Stimulated activated CD4-positive, alpha-beta T cell treated with anti-CD3 and anti-CD28 coated beads, Interleukin-4, amount 100 ng/mL, for 24 hours (primary cell): Measurements from ENCODE around the gene GPATCH2L.

Source experiments
- DNase-seq: peaks from one replicate; pipeline ENCODE4 v3.0.0-alpha.2; 2020

Gene GPATCH2L

DNA sequence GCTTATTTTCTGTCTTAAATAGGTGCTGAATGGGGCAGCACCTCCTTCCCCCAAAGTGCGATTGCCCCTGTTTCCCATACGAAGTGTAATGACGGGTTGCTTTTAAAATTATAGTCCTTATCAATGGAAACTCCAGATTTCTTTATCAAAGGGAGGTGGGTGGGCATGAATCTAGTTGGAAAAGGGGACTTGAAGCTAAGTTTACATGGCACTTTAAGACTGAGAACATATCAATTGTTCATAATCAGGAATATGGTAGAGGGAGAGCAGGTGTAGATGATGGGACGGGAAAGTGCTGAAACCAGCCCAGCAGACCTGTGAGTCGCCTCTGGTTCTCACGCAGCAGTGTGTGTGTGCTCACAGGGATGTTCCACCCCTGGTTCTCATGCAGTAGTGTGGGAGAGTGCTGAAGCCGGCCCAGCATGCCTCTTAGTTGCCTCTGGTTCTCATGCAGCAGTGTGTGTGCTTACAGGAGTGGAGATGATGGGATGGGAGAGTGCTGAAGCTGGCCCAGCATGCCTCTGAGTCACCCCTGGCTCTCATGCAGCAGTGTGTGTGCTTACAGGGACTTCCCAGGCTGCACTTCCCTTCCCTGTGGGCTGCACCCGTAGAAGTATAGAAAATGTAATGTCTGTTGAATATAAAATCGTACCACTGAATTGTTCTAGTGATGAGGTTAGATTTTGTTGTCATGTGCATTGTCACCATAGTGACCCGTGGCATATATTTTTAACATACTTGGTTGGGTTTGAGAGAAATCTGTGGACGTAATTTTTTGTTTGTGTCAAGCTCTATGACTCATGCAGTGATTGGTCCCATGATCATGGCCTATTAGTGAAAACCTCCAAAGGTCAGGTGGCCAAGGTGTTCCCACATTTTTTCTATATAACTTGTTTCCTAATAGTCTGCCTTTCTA lies 51.6 kb downstream of the GPATCH2L start:
- DNase-seq, result no peak

DNA sequence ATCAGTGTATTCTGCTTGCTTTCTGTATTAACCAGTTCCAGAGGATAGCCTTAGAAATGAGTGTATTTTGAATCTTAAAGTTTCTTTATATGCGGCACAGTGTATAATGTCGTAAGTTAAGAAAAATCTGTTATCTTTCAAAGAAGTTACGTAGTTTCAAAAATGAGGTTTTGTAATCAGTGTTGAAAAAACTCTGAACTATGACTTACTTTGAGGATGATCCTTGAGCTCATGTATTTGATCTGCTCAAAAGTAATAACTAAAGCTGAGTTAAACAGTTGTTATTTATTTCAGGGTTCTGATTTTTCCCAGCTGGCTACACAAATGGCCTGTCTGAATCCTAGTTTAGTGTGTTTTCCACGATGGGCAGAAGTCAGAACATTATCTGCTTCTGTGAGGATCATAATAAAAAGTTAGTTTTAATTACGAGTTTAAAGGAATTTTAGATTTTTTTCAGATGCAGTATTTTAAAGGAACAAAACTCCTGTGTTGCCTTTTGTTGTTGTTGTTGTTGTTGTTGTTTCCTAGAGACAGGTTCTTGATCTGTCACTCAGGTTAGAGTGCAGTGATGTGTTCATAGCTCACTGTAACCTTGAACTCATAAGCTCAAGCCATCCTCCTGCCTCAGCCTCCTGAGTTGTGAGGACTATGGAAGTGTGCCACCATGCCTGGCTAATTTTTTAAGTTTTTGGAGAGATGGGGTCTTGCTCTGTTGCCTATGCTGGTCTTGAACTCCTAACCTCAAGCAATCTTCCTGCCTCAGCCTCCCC lies 52.9 kb downstream of the GPATCH2L start:
- DNase-seq, result no peak

DNA sequence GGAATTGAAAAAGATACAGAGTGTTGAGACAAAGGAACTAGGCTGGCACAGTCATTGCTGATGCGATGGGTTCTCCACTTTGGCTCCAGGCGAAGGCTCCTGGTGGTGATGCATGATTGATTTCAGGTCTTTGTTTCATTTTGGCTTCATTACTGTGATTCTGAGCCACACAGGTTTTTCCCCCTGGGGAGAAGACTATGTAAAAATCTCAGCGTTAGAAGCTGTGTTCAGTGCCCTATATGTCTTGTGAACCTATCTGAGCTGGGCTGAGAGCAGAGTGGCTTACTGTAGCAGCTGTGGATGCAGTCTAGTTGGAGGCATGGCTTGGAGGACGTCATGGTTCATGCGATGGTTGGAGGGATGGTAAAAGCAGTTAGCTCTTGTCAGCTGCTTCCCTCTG lies 54.0 kb downstream of the GPATCH2L start:
- no peak for DNase-seq

DNA sequence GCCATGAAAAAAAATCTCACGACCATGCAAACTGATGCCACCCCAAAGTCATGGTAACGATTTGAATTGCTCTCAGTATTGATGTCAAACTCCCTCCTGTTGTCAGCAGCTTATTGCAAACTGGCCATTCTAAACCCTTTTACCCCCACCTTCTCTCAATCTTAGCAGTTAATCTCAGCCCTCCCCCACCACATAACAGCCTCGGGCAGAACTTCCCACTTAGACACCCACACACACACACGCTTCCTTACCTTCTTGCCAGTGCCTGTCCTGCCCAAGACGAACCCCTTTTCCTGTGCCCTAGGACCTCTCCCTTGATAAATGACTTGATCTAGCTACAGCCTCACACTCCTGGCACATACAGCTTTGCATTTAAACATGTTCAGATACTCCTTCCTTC lies 56.6 kb downstream of the GPATCH2L start:
- DNase-seq, result no peak

DNA sequence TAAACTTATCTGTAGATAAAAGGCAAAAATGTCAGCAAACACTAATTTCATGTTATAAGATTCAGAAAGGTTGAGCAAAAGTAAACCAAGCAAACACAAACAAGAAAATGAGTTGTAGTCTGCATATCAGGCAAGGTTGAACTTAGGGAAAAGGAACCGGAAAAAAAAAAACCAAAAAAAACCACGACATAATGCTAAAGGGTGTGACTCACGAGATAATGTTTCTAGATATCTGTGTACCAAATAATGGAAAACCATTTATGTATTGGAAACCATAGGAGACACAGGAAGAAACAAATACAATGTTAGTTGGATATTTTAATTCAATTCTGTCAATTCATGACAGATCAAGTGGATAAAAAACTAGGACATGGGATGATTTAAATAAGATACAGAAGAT lies 60.5 kb downstream of the GPATCH2L start:
- DNase-seq, result no peak

DNA sequence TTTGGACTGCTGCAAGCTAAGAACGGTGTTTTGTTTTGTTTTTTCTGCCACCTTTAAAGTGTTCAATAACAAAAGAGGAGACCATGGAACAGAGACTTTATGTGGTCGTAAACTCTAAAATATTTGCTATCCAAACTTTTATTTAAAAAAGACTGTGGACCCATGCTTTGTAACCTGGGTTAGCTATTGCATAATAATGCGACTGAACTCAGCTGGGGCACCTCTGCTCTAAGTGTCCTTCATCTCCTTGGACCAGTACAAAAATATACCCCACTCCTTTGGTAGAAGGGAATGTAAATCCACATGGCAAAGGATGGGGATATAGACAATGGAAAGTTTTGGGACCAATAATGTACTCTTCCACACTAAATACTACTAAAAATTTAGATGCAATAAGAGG lies 65.5 kb downstream of the GPATCH2L start:
- no peak for DNase-seq

DNA sequence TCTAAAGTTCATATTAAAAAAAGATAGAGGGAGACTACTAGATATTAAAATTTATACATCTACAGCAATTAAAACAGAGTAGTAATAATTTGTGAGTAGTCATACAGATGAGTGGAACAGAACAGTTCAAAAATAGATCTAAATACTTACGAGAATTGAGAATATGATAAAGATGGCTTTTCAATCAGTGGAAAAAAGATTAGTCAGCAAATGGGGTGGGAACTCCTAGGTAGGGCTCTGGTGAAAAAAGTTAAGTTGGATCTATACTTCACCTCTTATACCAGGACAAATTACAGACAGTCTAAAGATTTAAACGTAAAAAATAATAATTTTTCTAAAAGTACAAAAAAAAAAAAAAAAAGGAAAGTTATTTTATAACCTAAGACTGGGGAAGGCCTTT lies 66.9 kb downstream of the GPATCH2L start:
- no peak for DNase-seq

DNA sequence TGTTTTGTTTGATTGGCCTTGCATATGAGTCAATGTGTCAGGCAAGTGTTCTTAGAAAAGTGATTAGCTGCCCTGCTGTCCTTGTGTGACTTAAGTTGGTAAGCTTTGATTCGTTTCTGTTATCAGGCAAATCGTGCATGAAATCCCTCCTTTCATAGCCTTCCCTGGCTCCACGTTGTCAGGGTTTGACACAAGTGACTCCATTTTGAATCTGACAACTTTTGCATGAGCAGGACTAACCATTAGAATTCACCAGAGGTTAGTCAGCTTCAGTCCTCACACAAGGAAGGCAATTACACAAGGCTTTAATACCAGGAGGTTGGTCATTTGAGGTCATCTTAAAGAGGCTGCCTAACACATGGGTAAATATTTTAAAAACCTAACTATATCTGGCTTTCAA lies 68.2 kb downstream of the GPATCH2L start:
- DNase-seq, result no peak

DNA sequence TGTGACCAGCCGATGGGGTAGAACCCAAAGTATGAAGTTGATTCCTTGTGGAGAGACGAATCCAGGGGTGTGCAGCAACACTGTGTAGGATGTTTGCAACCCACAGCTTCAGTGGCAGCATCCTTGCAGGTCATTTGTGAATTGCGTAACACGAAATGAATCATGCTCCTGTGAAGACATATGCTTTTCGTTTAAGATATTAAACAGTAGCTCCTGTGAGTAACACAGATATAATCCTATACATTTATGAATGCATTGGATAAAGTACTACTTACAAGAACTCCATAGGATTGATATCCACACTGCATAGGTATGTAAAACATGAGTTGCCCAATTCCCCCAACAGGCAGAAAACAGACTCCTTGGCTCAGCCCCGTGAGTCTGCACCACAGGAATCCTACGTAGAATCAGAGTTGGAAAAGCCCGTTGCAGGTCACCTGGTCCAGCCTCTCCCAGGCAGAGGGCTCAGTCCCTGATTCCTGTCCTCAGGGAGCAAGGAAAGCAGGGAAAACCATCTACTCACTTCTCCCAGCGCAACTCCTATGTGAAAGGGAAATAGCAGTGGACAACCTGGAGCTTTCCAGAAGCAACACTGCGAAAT lies 75.8 kb downstream of the GPATCH2L start:
- DNase-seq, result no peak

DNA sequence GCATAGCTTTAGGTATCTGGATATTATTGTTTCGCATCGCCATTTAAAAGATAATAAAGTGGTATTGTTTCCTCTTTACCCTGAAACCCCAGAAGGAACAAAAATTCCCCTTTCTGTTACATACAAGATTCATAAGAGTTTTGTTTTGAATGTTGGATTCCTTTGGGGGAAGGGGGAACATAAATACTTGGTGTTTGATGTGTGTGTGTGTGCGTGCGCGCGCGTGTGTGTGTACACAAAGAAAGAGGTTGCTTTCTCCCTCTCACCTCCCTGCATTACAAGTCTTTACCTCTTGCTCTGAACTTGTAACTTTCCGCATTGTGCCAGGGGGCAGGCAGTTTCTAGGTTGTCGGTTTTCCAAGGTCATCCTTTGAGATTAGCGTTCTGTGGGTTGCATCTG lies 76.4 kb downstream of the GPATCH2L start:
- DNase-seq, result no peak

DNA sequence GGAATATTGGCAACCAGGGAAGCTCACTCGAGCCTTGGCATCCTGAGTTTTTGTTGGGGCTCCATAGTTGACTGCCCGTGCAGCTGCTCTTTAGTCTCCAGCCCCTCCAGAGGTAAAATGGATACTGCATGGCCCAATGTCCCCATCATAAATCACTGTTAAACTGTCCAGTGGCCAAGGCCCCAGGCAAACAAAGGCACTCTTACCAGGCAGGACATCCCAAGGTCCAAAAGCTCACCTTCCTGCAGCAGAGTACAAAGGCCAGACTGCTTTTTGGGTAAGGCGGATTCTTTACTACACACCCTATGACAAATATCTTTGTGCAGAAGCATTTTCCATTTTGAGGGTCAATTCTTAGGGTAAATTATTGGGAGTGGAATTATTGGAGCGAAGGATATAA lies 81.1 kb downstream of the GPATCH2L start:
- DNase-seq, result no peak

DNA sequence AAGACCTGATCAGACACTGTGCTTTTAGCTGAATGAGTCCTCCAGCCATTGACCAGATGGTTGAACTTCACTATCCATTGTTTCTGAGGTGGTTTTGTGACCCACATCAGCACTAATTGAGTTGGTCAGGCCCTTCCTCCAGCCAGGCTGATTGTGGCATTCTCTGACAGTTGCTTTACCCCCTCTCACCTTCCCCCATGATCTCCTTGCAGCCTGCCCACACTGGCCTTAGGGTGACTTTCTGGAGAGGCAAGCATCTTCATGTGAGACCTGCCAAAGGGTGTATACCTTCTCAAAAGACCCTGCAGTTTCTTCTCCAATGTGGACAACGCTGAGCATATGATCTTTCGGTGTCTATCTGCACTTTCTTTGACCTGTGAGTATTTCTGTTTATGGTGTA lies 83.9 kb downstream of the GPATCH2L start:
- no peak for DNase-seq

DNA sequence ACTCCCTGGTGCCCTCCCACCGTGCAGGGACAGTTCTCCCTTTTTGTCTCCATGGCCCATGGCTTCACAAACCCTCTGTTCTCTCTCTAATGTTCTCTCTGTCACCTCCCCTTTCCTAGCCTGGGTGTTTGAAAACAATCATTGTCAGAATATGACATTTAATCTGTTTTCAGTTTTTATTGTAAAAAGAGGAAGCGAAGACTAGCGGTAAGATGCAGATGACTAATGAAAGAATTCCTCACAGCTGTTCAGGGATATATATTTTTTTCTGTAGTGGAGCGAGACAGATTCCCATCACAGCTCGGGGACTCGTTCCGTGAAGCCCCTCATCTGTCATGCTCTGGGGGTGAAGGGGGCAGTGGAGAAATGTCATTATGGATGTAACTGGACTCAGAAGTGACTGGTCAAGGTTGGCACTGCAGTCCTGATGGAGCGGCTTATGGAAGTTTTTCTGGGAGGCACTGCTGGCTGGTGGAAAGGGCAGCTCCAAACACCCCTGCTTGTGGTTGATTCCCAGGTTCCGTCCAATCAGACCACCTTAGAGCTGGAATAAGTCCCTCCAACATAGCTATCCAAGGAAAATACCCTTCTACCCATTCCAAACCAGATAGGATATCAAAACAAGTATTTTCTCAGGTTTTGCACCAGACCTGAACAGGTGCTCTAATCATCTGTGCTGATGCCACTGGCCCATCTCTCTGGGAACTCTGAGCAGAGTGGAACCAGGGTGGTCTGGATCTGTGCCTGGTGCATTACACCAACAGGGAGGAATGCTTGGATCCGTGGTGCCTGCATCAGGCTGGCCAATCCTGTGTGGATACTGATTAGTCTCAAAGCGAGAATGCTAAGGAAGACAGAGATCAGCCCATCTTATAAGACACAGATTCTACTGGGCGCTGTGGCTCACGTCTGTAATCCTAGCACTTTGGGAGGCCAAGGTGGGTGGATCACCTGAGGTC lies 84.7 kb downstream of the GPATCH2L start:
- DNase-seq, result no peak

DNA sequence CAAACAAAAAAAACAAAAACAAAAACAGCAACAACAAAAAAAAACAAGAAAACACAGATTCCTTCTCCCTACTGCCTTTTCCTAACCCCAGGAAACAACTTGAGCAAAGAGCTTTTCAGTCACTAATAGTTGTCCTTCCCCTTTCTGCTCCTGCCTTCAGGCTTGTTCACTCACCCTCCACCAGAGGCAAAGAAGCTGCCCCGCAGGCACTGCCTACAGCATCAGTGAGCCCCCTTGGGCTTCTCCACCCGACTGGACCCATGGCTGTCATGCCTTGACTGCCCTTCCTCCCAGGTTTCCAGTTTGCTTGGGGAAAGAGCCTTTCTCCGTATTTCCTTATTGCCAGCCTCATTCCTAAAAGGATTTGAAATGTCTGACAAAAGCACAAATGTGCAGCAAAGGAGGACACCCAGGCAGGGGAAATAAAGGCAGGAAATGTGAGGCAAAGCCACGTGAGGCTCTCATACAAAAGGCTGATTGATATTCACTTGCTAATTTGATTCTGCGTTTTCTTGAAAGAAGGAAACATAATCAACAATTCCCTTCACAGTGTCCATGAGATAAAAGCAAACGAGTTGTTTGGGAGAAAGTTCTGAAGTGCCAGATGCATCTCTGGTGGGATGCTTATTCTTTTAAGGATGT lies 85.7 kb downstream of the GPATCH2L start:
- DNase-seq, result no peak

DNA sequence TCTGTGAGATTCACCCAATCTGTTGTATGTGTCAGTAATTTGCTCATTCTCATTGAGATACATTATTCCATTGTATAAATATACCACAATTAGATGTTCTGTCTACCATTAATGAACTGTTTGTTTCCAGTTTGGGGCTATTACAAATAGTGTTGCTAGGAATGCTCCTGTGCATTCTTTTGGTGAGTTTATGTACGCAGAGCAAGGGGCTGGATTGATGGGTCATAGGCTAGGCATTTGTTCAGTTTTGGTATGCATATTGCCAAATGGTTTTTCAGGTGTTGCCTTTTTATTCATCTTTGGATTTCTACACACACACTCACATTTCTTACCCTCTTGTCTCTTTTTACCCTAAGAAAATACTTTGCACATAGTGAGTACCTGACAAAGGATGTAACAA lies 93.4 kb downstream of the GPATCH2L start:
- DNase-seq, result no peak

DNA sequence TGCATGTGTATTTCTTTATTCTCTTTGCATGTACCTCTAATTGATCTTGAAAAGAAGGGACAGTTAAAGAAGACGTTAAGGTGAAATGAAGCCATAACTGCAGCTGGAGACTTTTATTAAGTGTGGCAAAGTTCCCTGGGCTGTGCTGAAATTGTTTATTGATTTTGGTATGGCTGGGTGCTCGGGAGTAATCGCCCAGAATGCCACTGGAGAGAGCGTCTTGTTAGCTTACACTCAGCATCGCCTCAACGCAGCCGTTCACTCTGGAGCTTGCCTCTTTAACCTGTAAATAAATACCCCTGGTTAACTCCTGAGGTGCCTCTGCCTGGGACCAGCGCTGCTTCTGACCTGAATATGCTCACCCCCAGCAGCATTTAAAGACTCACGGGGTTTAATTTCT lies 98.6 kb downstream of the GPATCH2L start:
- DNase-seq, result no peak

DNA sequence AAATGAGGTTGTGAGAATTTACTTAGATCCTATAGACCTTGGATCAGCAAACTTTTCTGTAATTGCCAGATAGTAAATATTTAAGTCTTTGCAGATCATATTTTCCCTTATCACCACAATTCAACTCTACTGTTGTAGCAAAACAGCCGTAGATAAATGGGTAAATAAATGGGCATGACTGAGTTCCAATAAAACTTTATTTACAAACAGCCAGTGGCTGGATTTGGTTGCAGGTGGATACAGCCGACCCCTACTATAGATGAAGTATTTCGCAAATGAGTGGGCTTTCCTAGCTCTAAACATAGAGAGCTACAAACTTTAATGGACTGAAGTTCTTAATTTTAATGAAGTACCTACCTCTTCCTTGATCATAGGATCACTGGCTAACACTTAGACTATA lies 100.7 kb downstream of the GPATCH2L start:
- no peak for DNase-seq

DNA sequence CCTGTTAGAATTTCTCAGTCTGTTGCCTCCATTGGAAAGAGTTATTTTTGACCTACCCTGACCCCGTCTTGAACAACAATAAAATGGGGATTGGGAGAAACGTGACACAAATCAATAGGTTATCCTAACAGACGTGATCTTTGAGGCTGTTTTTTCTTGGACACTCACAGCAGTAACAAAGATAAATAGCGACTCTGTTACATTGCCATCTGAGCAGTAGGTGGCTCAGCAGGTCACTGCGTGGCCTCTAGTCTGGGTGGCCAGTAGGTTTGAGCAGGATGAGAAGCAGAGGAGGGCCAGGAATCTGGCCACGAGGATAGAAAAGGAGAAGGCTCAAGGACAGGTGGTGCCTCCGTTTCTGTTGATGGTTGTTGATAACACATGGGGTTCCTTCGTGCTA lies 101.4 kb downstream of the GPATCH2L start:
- DNase-seq, result no peak

DNA sequence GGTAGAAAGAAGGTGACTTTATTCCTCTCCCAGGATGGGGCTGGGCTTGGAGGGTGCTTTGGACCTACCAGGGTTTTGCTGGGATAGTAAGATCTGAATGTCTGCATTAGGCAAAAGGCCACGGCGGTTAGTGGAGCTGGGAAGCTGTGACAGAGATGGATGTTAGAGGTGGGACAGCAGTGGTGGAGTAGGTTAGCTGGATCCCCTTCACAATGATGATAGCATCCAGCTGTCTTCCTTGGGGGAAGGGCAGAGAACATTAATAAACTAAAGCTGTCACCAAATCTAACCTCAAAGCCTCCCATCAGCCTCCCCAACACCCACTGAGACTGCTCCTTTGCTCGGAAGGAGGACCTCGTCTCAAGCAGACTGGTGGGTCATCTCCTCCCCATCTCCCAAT lies 104.8 kb downstream of the GPATCH2L start:
- no peak for DNase-seq

DNA sequence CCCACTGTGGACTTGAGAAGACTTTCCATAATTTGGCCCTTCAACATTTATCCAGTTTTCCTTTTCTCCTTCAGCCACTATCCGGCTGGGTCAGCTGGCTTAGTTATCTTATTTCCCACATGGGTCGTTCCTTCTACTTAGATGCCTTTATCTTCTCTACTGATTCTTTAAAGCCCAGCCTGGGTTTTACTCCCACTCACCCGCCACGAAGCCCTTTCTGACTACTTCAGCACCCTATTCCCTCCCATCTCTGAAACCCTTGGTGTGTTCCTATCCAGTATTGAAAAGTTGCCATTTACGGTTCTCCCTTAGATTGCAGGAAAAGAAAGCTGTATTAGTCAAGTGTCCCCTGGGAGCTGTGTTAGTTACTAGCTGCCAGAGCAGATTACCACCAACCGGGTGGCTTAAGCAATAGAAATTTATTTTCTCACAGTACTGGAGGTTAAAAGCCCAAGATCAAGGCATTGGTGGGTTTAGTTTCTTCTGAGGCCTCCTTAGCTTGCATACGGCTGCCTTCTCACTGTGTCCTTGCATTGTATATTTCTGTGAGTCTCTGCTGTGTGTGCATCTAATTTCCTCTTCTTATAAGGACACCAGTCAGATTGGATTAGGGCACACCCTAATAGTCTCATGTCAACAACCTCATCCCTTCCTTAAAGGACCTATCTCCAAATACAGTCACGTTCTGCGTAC lies 105.5 kb downstream of the GPATCH2L start:
- no peak for DNase-seq

DNA sequence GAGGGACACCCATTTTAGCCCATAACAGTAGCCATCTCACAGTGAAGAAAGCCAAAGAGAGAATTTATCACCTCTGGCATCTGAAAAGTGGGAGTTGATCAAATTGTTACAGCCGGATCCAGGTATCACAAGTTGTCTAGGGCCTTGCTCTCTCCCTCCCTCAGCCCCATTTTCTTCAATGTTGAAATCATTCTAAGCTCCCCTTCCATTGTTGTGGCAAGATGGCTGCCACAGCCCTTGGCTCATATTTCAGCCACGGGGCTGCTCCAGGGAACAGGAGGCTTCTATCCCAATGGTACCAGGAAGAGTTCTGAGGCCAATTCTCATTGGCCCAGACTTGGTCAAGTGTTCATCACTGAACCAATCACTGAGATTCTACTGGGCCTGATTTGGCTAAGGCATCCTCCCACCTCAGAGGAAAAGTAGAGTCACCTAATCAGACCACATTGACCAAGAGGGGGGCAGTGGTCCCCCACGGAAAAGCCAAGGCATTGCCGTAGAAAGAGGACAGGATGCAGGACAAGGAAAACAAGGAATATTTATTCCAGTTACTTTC lies 106.2 kb downstream of the GPATCH2L start:
- no peak for DNase-seq
